Thoracic aorta (tissue), 2 donors: ENCODE measurements around the gene ABCD3. TPM values are rescaled to one million over a fixed set of nuclear protein-coding genes. Genes with fewer than 3 reads are reported as not detected.

Source experiments
- ATAC-seq: fragments of 150-250 bp; one replicate; pipeline ENCODE4 v1.8.0; 2017; ENCODE audit warnings: low read depth; ENCODE audit not compliant: insufficient number of reproducible peaks, low FRiP score
- DNase-seq: peaks from one replicate; pipeline ENCODE4 v3.0.0-alpha.2; 2020; ENCODE audit warnings: low spot score
- H3K27ac ChIP-seq, 2 donors: fragments of 200-600 bp; sonication (generic); 1 replicate in 1 of 2; 2 replicates in 1 of 2; pipeline ENCODE4 v1.5.1; 2016; ENCODE audit warnings: mild to moderate bottlenecking in 2 of 2, moderate library complexity in 2 of 2
- H3K27me3 ChIP-seq: fragments of 200-600 bp; sonication (generic); replicated peaks from 2 replicates; pipeline ENCODE4 v1.6.0; 2016; ENCODE audit warnings: mild to moderate bottlenecking; ENCODE audit not compliant: insufficient read depth
- H3K36me3 ChIP-seq: fragments of 200-600 bp; sonication (generic); one replicate; pipeline ENCODE4 v1.5.1; 2016
- H3K4me1 ChIP-seq, 2 donors: fragments of 200-600 bp; sonication (generic); 1 replicate in 1 of 2; 2 replicates in 1 of 2; pipeline versions ENCODE4 v1.5.1 to v1.6.0; 2016; ENCODE audit warnings: low read depth in 2 of 2, mild to moderate bottlenecking in 1 of 2; ENCODE audit not compliant: control insufficient read depth in 1 of 2
- H3K4me3 ChIP-seq: fragments of 200-600 bp; sonication (generic); 2 replicates; pipeline ENCODE4 v1.5.1; 2016; ENCODE audit warnings: mild to moderate bottlenecking
- H3K9me3 ChIP-seq: fragments of 200-600 bp; sonication (generic); 2 replicates; pipeline ENCODE4 v1.5.1; 2016
- total RNA-seq, 2 donors: library from RNA; depleted of rRNA; stranded (reverse); fragments of >200 nt; gene quantifications; one replicate each; pipeline versions ENCODE4 v1.1.0 to v1.2.3, GENCODE V29; 2016
- TF ChIP-seq, protein P1 (sequence below): fragments of 200-600 bp; sonication (generic); IDR thresholded peaks from one replicate; pipeline ENCODE4 v1.5.1; 2019; ENCODE audit warnings: antibody characterized with exemption

Gene ABCD3
- total RNA-seq, 2 donors from 2014 or later: 14.0 to 31.7 TPM

DNA sequence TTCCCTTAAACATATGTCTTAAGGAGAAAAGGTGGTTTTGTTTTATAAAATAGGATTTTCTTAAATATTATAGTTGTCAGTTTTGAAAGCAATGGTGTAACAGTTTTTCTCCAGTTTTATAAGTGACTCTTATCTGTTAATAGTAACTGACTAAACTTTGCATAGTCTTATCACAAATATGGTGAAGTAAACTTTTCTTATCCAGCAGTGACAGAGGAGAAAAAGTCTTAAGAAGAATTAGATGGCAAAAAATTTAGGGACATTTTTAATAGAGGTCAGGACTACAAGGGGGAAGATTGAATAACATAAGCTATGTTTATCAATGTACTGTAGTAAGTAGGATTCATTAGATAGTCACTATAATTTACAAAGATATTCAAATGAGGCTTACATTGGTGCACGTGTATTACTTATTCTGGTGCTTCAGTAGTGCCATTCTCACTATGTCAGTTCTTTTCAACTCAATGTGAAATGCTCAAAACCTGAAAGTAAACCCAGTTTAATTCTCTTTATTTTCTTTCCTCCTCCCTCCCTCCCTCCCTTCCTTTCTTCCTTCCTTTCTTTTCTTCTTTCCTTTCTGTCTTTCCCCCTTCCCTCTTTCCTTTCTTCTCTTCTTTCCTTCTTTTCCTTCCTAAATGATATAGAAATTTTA lies 97.2 kb downstream of the ABCD3 start:
- H3K4me3 ChIP-seq: no peak overlapping the region
- no peaks in the 10 kb centered on the region for H3K4me1 ChIP-seq
- ATAC-seq (no peak), DNase-seq (no peak)
- no peak overlapping the region for H3K27ac ChIP-seq
- no peaks in the 10 kb centered on the region for H3K36me3 ChIP-seq
- H3K27me3 ChIP-seq: no peaks in the 10 kb centered on the region
- TF ChIP-seq, protein P1, sequence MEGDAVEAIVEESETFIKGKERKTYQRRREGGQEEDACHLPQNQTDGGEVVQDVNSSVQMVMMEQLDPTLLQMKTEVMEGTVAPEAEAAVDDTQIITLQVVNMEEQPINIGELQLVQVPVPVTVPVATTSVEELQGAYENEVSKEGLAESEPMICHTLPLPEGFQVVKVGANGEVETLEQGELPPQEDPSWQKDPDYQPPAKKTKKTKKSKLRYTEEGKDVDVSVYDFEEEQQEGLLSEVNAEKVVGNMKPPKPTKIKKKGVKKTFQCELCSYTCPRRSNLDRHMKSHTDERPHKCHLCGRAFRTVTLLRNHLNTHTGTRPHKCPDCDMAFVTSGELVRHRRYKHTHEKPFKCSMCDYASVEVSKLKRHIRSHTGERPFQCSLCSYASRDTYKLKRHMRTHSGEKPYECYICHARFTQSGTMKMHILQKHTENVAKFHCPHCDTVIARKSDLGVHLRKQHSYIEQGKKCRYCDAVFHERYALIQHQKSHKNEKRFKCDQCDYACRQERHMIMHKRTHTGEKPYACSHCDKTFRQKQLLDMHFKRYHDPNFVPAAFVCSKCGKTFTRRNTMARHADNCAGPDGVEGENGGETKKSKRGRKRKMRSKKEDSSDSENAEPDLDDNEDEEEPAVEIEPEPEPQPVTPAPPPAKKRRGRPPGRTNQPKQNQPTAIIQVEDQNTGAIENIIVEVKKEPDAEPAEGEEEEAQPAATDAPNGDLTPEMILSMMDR: no peak
- no peaks in the 10 kb centered on the region for H3K9me3 ChIP-seq

DNA sequence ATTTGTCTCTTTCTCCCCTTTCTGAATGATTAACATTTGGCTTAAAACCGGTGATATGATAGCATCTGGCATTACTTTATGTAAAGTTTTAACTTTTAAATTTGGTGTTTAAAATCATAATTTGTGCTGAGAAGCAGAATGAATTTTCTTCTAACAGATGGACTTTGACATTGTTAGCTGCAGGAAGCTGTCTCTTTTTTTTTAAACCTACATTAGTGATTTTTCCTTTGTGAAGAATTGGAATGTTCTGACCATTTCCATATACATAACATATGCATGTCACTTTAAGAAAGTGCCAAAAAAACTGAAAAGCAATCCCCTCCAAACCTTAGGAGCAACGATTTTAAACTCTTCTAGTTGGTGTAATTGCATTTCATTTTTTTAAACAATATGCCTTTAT lies 101.2 kb downstream of the ABCD3 start:
- TF ChIP-seq, protein P1: no peak
- no peak for ATAC-seq
- Histone ChIP-seq H3K9me3 (no peaks in the 10 kb centered on the region), H3K4me1 (no peaks in the 10 kb centered on the region), H3K36me3 (no peaks in the 10 kb centered on the region), H3K4me3 (no peak overlapping the region), H3K27me3 (no peaks in the 10 kb centered on the region), H3K27ac (no peak overlapping the region)
- DNase-seq: no peak

DNA sequence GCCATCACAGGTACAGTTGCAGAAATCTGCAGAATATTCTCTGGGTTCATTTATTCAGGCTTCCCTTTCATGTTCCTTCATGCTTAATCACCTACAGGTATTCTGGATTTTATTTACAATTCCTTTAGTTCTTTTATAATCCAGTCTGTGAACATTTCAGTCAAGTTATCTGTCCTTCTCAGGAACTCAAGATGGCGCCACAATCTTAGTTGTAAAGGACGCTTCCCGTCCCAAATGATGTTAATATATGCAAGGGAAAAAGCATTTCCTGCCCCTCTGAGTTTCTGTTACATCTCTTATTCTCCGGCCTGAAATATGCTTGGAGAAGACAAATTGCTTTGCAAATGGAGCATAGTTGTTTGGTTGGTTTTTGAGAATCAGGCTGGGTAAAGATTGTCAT lies 104.1 kb downstream of the ABCD3 start:
- no peaks in the 10 kb centered on the region for H3K36me3 ChIP-seq
- H3K9me3 ChIP-seq: no peaks in the 10 kb centered on the region
- DNase-seq: no peak
- peaks cover 0 to 1% of the 10 kb centered on the region in 2 donors for H3K4me1 ChIP-seq
- no peaks in the 10 kb centered on the region for H3K27me3 ChIP-seq
- no peak for ATAC-seq
- H3K27ac ChIP-seq: no peak overlapping the region
- TF ChIP-seq, protein P1: peak; percentile 27
- H3K4me3 ChIP-seq: no peak overlapping the region

DNA sequence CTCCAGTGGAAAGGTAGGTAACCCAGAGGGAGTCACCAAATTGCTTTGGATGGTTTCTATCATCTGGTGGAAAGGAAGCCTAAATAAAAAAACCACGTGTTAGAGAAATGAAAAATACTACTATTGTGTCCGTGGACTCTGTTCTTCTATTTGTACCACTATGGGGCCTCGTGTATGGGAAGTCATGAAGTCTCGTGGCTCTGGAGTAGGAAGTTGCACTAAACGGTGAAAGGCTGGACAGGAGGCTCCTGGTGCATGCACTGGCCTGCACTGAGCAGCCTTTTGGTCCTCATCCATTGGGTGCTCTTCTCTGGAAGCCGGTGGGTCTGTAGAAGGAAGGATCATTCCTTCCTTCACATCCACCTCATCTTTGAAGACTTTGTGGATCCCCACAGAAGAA lies 106.3 kb downstream of the ABCD3 start:
- no peak for ATAC-seq
- H3K36me3 ChIP-seq: no peaks in the 10 kb centered on the region

DNA sequence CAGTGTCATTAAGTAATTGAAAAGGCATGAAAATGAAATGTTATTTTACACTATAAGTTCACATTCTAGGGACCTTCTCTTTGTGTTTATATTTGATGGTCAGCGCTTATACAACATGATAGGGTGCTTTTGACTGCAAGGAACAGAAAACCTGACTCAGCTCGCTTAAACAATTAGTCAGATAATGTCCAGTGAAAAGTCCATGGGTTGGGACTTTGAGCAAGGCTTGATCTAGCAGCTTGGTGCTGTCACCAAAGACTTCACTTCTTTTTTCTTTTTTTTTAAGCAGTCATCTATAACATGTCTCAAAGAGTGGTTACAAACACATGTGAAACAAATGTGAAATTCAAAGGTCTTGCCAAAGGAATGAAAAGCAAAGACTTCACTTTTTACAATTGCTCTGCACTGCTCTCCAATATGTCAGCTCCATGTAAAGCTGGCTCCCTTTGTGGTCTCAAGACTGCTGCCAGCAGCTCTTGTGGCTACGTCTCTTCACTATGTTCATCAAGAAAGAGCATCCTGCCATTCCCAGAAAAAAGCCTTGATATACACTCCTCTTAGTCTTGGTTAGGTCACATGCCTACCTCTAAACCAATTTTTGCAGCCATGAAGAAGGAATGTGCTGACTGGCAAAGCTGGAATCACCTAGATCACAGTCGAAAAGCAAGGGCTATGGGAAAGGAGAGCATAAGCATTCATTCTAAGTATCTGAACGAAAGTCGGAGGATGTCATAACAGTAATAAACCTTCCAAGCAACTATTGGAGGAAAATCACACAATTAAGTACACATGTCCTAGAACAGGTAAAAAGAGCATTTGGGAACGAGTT lies 108.2 kb downstream of the ABCD3 start:
- H3K4me1 ChIP-seq: peaks cover 0 to 7% of the 10 kb centered on the region in 2 donors
- DNase-seq: no peak
- H3K36me3 ChIP-seq: no peaks in the 10 kb centered on the region
- no peak for ATAC-seq
- TF ChIP-seq, protein P1: no peak
- H3K9me3 ChIP-seq: no peaks in the 10 kb centered on the region
- no peak overlapping the region for H3K4me3 ChIP-seq
- H3K27me3 ChIP-seq: no peaks in the 10 kb centered on the region
- H3K27ac ChIP-seq: no peak overlapping the region

More for the DNA sequence above, 106.3 kb downstream of the ABCD3 start:
- no peaks in the 10 kb centered on the region for H3K9me3 ChIP-seq
- no peak overlapping the region for H3K4me3 ChIP-seq
- no peaks in the 10 kb centered on the region for H3K27me3 ChIP-seq
- TF ChIP-seq, protein P1: no peak
- H3K27ac ChIP-seq: no peak overlapping the region
- H3K4me1 ChIP-seq: peaks cover 0 to 7% of the 10 kb centered on the region in 2 donors
- DNase-seq: no peak
